Thoracic aorta (tissue), 2 donors: ENCODE data around the gene RFTN1. TPM values are rescaled to one million over a fixed set of nuclear protein-coding genes. Genes with fewer than 3 reads are reported as not detected.
A peak's percentile ranks its signal among the peaks of the same experiment; 100 is the strongest.

Experiments used
- ATAC-seq: fragments of 150-250 bp; one replicate; pipeline ENCODE4 v1.8.0; 2017; ENCODE audit warnings: low read depth; ENCODE audit not compliant: insufficient number of reproducible peaks, low FRiP score
- DNase-seq: peaks from one replicate; pipeline ENCODE4 v3.0.0-alpha.2; 2020; ENCODE audit warnings: low spot score
- H3K27ac ChIP-seq, 2 donors: fragments of 200-600 bp; sonication (generic); 1 replicate in 1 of 2; 2 replicates in 1 of 2; pipeline ENCODE4 v1.5.1; 2016; ENCODE audit warnings: mild to moderate bottlenecking in 2 of 2, moderate library complexity in 2 of 2
- H3K27me3 ChIP-seq: fragments of 200-600 bp; sonication (generic); replicated peaks from 2 replicates; pipeline ENCODE4 v1.6.0; 2016; ENCODE audit warnings: mild to moderate bottlenecking; ENCODE audit not compliant: insufficient read depth
- H3K36me3 ChIP-seq: fragments of 200-600 bp; sonication (generic); one replicate; pipeline ENCODE4 v1.5.1; 2016
- H3K4me1 ChIP-seq, 2 donors: fragments of 200-600 bp; sonication (generic); 1 replicate in 1 of 2; 2 replicates in 1 of 2; pipeline versions ENCODE4 v1.5.1 to v1.6.0; 2016; ENCODE audit warnings: low read depth in 2 of 2, mild to moderate bottlenecking in 1 of 2; ENCODE audit not compliant: control insufficient read depth in 1 of 2
- H3K4me3 ChIP-seq: fragments of 200-600 bp; sonication (generic); 2 replicates; pipeline ENCODE4 v1.5.1; 2016; ENCODE audit warnings: mild to moderate bottlenecking
- H3K9me3 ChIP-seq: fragments of 200-600 bp; sonication (generic); 2 replicates; pipeline ENCODE4 v1.5.1; 2016
- CTCF ChIP-seq: fragments of 200-600 bp; sonication (generic); IDR thresholded peaks from one replicate; pipeline ENCODE4 v1.5.1; 2019; ENCODE audit warnings: antibody characterized with exemption
- total RNA-seq, 2 donors: library from RNA; depleted of rRNA; stranded (reverse); fragments of >200 nt; gene quantifications; one replicate each; pipeline versions ENCODE4 v1.1.0 to v1.2.3, GENCODE V29; 2016

RFTN1 gene
- total RNA-seq, 2 donors from 2014 or later = 69.7 to 108 TPM

- Histone ChIP-seq H3K4me3 (peak overlapping the region; percentile 59), H3K27me3 (no peaks in the 10 kb centered on the region), H3K36me3 (no peaks in the 10 kb centered on the region), H3K4me1 (peaks cover 0 to 6% of the 10 kb centered on the region in 2 donors), H3K9me3 (no peaks in the 10 kb centered on the region), H3K27ac (no peak overlapping the region)
- ATAC-seq (peak; percentile 89), DNase-seq (peak; percentile 33)
- TF ChIP-seq CTCF = peak; percentile 85
Measured at GRCh38 chr3:16550676-16551341, 37.3 kb upstream of the RFTN1 start.

GRCh38 chr3:16550305-16550675 lies 36.8 kb upstream of the RFTN1 start:
- TF ChIP-seq CTCF = no peak
- ATAC-seq (no peak), DNase-seq (no peak)
- H3K36me3 ChIP-seq = no peaks in the 10 kb centered on the region
- H3K4me3 ChIP-seq = peak overlapping the region; percentile 59
- no peaks in the 10 kb centered on the region for H3K9me3 ChIP-seq
- no peak overlapping the region for H3K27ac ChIP-seq
- peaks cover 0 to 6% of the 10 kb centered on the region in 2 donors for H3K4me1 ChIP-seq
- no peaks in the 10 kb centered on the region for H3K27me3 ChIP-seq

- Histone ChIP-seq H3K9me3 (no peaks in the 10 kb centered on the region), H3K4me3 (no peak overlapping the region), H3K4me1 (peaks cover 0 to 6% of the 10 kb centered on the region in 2 donors), H3K27me3 (no peaks in the 10 kb centered on the region), H3K27ac (no peak overlapping the region), H3K36me3 (no peaks in the 10 kb centered on the region)
- ATAC-seq (no peak), DNase-seq (no peak)
- no peak for TF ChIP-seq CTCF
Measured at GRCh38 chr3:16548721-16549120, 35.2 kb upstream of the RFTN1 start.

GRCh38 chr3:16547561-16548357 lies 34.3 kb upstream of the RFTN1 start:
- peaks cover 0 to 6% of the 10 kb centered on the region in 2 donors for H3K4me1 ChIP-seq
- TF ChIP-seq CTCF = no peak
- DNase-seq (no peak), ATAC-seq (no peak)
- no peak overlapping the region for H3K27ac ChIP-seq
- H3K9me3 ChIP-seq = no peaks in the 10 kb centered on the region
- H3K4me3 ChIP-seq = no peak overlapping the region
- no peaks in the 10 kb centered on the region for H3K27me3 ChIP-seq
- no peaks in the 10 kb centered on the region for H3K36me3 ChIP-seq

- Histone ChIP-seq H3K27ac (no peak overlapping the region), H3K4me3 (no peak overlapping the region), H3K9me3 (no peaks in the 10 kb centered on the region), H3K4me1 (peaks cover 0 to 6% of the 10 kb centered on the region in 2 donors), H3K36me3 (no peaks in the 10 kb centered on the region), H3K27me3 (no peaks in the 10 kb centered on the region)
- ATAC-seq (no peak), DNase-seq (no peak)
- no peak for TF ChIP-seq CTCF
Measured at GRCh38 chr3:16546186-16547010, 32.9 kb upstream of the RFTN1 start.
